COR-L47 (cell line): Measurements from ENCODE around the gene METTL25B.
A peak's percentile ranks its signal among the peaks of the same experiment; 100 is the strongest.

ENCODE experiments used
- DNase-seq: peaks from one replicate; lab custom pipeline; 2025; lab: John Stamatoyannopoulos, UW

Gene METTL25B

GRCh38 chr1:156727926-156728598, at the start of gene METTL25B:
Gene METTL25B (plus strand): TSS chr1:156728469. CDS start chr1:156729105, 636 bp downstream.
- peak; percentile 82 for DNase-seq

DNA sequence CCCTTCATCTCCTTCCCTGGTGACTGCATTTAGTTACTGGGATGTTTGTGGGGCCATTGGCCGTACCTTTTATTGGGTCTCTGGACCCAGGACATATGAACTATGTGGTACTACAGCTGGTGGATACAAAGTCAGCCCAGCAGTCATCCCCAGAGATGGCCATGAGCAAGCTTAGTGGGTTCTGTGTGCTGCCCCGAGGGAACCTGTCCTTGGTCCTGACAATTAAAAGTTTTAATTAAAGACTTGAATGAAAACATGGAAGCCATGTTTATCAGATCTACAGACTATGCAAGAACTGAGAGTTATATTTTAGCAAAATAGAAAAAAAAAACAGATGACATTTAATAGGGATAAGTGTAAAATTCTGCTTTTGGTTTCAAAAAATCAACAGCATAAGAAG, 48.2 kb upstream of the METTL25B start:
- no peak for DNase-seq

GRCh38 chr1:156681196-156681960, 46.9 kb upstream of the METTL25B start:
- DNase-seq = no peak

GRCh38 chr1:156682166-156682890, 45.9 kb upstream of the METTL25B start:
- no peak for DNase-seq

- DNase-seq = no peak
These were observed 44.0 kb upstream of the METTL25B start for GRCh38 chr1:156684227-156684782.

- peak; percentile 71 for DNase-seq
These were observed 39.0 kb upstream of the METTL25B start for GRCh38 chr1:156689035-156689952.

GRCh38 chr1:156689953-156690674, 38.2 kb upstream of the METTL25B start:
- no peak for DNase-seq

GRCh38 chr1:156690675-156691036, 37.6 kb upstream of the METTL25B start:
- no peak for DNase-seq

DNA sequence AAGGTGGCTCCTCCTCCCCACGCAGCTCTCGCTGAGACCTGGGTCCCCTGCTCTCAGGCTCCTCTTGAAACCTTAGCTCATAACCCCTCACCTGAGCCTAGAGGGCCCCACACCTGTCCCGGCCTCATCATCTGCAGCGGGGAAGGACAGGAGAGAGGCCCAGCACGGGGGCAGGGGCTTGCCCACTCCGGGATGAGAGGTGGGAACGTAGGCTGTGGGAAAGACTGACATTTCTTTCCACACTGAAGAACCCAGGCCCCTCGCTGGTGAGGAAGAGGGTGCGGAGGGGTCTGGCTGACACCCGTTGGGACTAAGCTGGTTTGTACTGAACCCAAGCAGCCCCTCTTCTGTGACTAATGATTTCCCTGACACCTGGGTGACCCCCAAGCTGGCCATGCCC, 37.1 kb upstream of the METTL25B start:
- no peak for DNase-seq

GRCh38 chr1:156691665-156692440, 36.4 kb upstream of the METTL25B start:
- DNase-seq = no peak

- DNase-seq = no peak
These were observed 35.8 kb upstream of the METTL25B start for GRCh38 chr1:156692441-156692924.

DNA sequence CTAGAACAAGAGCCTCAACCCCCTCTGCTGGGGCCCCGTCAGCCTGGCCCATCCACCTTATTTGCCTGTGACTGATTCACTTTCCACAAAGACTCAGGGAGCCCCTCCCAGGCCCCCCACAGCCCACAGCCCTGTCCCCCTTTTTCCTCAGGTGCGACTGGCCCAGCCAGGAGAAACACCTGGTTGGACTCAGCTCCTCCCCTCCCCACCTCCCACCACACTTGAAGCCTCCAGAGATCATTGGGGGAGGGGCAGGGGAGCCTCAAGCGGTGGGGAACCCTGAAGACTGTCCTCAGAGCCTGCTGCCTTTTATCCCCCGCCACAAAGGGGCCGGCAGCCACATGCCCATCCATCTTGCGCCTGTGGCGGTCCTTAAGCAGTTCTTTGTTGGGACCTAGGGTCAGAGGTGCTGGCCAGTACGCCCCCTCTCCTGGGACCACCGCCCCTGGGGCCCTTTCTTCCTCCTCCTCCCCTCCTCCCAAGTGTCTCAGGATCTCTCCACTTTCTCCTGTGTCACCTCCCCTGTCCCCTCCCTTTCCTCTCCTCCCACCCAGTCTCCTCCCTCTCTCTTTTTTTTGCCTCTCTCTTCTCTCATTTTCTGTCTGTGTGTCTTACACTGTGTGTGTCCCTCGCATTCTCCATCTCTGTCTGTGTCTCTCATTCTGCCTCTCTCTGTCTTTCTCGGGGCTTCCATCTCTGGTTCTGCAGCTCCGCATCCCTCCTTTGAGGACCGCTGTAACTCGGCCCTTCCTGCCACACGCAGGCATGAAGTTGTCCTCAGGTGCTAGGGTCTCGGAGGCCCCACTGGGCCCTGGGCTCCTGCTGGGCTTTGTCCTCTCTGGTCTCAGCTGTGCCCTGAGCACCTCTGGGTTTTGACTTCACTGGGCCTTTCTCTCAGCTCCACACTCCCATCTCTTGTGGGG, 35.1 kb upstream of the METTL25B start:
- DNase-seq = peak; percentile 15

- no peak for DNase-seq
These were observed 34.2 kb upstream of the METTL25B start for GRCh38 chr1:156693848-156694689.

DNA sequence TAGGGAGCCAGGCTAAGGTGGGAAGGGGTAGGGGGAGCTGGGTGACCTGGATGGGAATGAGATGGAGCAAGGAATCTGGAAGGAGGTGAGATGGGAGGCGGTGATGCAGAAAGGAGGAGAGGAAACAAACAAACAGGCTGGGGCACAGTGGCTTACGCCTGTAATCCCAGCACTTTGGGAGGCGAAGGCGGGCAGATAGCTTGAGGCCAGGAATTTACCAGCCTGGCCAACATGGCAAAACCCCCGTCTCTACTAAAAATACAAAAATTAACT, 33.6 kb upstream of the METTL25B start:
- DNase-seq = no peak

DNA sequence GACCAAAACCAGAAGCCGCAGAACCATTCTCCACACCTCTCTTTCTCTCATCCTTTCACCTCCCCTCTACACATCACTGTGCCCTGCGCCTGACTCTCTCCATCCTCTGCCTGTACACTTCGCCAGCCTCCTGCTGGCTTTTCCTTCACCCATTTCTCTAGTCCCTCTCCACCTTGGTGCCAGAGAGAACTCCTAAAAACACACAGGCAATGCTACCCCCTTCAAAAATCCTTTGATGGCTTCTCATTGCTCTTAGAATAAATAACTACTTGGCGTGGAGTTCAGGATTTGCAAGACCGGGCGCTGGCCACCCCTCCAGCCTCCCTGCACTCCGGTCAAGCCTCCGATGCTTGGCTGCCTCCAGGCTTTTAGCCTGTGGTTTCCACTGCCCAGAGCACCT, 31.5 kb upstream of the METTL25B start:
- no peak for DNase-seq

- DNase-seq = no peak
These were observed 30.8 kb upstream of the METTL25B start for GRCh38 chr1:156697481-156697880.

- no peak for DNase-seq
These were observed 29.3 kb upstream of the METTL25B start for GRCh38 chr1:156698995-156699394.
